GM19328 (cell line): ENCODE data around the gene SLC9C2.
"Not testable (repeated sequence)": the region's sequence is repeated elsewhere in the genome, so short reads cannot be mapped to it uniquely, and the experiment has no call there.

Experiments used
- ATAC-seq: cut with Tn5 transposase; IDR thresholded peaks from one replicate; pipeline ENCODE4 v1.9.1; 2021; ENCODE audit warnings: mild to moderate bottlenecking, moderate library complexity; ENCODE audit not compliant: unreplicated experiment

The SLC9C2 gene

GRCh38 chr1:173488001-173488400, 114.9 kb downstream of the SLC9C2 start:
- ATAC-seq, result no peak

DNA sequence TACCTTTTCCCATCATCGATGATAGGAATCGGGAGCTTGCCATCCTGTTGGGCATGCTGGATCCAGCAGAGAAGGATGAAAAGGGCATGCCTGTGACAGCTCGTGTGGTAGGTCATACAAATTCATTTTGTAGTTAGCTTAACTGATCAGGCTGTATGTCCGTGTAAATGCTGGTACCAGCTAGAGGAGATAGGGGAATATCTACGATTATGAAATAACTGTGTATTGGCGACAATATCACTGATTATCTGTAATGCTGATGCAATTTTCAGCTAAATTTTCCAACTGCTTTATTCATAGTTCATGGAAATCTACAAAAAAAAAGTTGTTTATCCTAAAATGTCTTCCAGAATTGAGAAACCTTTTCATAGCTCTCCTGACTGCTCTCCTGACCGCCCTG, 117.5 kb downstream of the SLC9C2 start:
- no peak for ATAC-seq

- no peak for ATAC-seq
Observed at GRCh38 chr1:173484276-173484675, 118.6 kb downstream of the SLC9C2 start.

GRCh38 chr1:173482683-173483082, 120.2 kb downstream of the SLC9C2 start:
- no peak for ATAC-seq

DNA sequence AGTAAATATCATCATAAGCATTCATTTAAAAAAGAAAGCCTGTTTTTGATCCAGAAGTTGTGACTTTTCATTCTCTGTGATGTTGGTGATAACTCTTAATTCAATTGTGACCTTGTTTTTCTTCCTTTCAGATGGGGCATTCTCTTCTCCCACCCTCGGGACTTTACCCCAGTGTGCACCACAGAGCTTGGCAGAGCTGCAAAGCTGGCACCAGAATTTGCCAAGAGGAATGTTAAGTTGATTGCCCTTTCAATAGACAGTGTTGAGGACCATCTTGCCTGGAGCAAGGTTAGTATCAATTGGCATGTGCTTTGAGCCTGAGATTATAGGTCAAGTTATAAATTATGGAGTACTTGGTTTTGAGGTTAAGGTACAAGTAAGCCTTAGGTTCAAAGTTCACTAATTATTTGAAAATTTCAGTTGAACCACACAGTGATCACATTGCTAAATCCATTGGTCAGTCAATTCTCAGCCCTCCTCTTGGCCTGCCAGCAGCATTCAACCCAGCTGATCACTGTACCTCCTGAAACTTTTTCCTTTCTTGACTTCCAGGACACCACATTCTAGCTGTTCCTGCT, 121.6 kb downstream of the SLC9C2 start:
- ATAC-seq, result no peak

DNA sequence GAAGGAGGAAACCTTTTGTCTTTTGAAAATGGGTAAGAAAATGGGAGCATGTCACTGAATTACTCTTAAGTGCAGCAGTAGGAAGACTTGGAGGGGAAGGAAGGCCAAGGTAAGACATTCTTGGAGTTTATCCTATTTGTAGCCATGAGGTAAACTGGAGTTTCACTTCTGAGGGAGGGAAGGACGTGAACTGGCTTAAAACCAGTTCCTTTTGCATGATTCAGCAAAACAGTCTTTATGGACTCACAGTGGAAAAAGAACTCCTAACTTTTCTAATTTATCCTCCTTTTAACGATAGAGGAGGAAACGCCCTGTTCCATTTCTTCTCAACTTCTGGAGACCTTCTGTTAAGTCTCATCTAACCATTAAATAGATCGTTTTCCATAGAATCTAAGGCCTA, 123.2 kb downstream of the SLC9C2 start:
- ATAC-seq, result no peak

DNA sequence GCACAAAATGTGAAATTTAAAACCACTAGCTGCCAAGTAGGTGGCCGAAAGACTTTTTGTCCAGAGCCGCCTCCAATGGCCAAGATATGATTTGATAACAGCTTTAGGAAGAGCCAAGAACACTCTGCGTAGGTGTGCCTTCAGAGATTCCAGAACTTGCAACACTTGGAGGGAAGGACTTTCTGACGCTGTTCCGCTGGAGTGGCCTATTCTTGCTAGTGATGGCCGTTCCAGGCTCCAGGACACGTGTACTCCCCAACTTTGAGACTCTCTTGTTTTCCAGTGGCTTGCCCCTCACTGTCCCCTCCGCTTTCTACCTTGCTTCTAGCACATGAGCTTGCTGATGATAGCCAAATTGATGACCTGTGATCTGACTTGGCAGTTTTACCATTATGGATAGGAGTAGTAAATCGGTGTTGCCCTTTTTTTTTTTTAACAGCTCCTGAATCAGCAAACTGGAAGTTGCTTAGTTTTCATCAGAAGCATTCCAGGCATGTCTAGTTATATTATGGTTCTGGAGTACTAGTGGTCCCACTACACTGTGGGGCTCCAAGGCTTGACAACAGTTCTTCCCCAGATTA, 124.7 kb downstream of the SLC9C2 start:
- ATAC-seq, result no peak

DNA sequence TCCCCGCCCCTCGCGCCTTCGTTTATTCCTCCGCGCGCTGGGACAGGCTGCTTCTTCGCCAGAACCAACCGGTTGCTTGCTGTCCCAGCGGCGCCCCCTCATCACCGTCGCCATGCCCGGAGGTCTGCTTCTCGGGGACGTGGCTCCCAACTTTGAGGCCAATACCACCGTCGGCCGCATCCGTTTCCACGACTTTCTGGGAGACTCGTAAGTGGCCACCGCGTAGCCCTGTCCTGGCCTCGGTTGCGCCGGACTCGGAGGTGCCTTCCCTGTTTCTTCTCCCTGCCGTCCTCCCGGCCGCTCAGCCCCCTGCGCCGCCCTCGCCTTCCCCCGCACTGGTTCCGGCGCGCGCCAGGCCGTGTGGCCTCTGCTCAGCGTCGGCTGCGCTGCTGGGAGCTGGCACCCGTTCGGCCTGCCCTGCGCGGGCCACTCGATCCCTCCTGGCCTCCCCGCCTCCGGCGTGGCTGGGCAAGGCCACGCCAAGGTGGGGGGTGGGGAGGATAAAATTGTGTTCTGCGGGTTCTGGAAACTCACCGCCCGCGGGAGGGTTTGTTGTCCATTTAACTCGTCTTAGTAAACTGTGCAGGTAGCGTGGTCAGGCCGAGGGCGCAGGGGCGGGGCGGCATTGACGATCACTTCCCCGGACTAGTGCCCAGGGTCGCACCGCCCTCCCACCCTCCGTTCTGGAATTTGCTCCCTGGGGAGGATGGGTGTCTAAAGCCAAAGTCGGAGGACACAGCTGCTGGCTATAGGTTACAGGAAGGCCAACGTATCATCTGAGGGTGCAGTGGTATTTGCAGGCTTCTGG, 125.4 kb downstream of the SLC9C2 start, which contains the start of gene PRDX6:
Gene PRDX6, plus strand, starts transcription at position 50 of the 808 bp plus-strand sequence. Its CDS starts 63 bp downstream, at position 113.
- ATAC-seq, result peak; percentile 53

- peak; percentile 93 for ATAC-seq
Observed at GRCh38 chr1:173476665-173477285, 126.1 kb downstream of the SLC9C2 start.

- ATAC-seq, result no peak
Observed at GRCh38 chr1:173476197-173476664, 126.6 kb downstream of the SLC9C2 start.

- ATAC-seq, result no peak
Observed at GRCh38 chr1:173475564-173476196, 127.2 kb downstream of the SLC9C2 start.

- ATAC-seq, result not testable (repeated sequence)
Observed at GRCh38 chr1:173474780-173475421, 128.0 kb downstream of the SLC9C2 start.

GRCh38 chr1:173474097-173474779, 128.6 kb downstream of the SLC9C2 start:
- ATAC-seq, result no peak

DNA sequence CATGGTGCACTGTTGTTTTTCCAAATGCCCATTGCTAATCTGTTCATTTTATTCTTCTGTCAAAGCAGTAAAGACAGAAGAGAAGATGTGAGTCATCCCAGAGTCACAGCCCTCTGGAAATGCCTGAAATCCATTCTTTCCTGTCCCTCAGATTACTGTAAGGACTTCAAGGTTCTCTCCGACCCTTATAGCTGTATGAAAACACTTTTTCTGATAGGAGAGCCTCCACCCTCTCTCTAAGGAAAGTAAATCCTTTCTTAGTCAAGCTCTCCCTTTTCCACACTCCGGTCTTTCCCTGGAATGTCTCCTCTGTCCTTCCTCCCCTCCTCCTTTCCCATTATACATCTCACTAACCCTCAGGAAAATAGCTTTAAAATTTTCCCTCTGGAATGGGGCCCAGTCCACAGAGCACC, 129.3 kb downstream of the SLC9C2 start:
- no peak for ATAC-seq

GRCh38 chr1:173470608-173471007, 132.3 kb downstream of the SLC9C2 start:
- ATAC-seq, result no peak

DNA sequence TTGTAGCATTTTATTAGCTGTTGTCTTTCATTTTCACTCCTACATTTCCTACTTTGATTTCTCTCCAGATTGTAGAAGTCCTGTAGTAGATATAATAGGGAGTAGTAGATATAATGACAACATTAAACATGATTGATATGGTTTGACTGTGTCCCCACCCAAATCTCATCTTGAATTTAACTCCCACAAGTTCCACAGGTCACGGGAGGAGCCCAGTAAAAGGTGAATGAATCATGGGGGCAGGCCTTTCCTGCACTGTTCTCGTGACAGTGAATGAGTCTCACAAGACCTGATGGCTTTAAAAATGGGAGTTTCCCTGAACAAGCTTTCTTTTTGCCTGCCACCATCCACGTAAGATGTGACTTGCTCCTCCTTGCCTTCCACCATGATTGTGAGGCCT, 133.2 kb downstream of the SLC9C2 start:
- no peak for ATAC-seq

- no peak for ATAC-seq
Observed at GRCh38 chr1:173467426-173467825, 135.4 kb downstream of the SLC9C2 start.

DNA sequence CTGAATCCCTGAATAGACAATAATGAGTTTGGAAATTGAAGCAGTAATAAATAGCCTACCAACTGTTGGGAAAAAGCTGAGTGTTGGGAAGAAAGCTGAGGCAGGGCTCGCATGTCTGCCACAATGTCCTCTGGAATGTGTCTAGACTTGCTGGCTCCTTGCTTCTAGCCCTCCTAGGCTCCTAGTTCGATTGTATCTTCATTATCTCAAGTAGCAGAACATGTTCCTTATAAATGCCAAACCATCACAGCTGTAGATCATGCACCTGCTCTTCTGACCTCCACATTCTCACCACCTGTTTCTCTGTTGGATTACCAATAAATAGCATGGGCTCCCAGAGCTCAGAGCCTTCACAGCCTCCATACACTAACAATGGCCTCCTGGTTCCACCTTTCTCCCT, 138.7 kb downstream of the SLC9C2 start:
- ATAC-seq, result not testable (repeated sequence)

GRCh38 chr1:173462666-173463065, 140.2 kb downstream of the SLC9C2 start:
- not testable (repeated sequence) for ATAC-seq

GRCh38 chr1:173459885-173460284, 143.0 kb downstream of the SLC9C2 start:
- no peak for ATAC-seq
